Endothelial cell of umbilical vein (primary cell): ENCODE data around the gene CSNK1G1. TPM values are rescaled to one million over a fixed set of nuclear protein-coding genes. Genes with fewer than 3 reads are reported as not detected.

Source experiments
- BruUV-seq: library from RNA; stranded (reverse); fragments of 400-500 nt; replicated peaks from 2 replicates; lab custom pipeline; 2021; lab: Mats Ljungman, UMichigan
- CTCF ChIA-PET: fragments of 300-600, 350-600 bp; sonication (Branson Sonifier 250); formaldehyde crosslinking; loops from one replicate; lab custom pipeline; 2021; ENCODE audit warnings: antibody characterized with exemption, inconsistent platforms; lab: Charles Lee
- POLR2A ChIA-PET: fragments of 300-600, 350-600 bp; sonication (Branson Sonifier 250); formaldehyde crosslinking; loops from one replicate; lab custom pipeline; 2021; ENCODE audit warnings: antibody characterized with exemption, inconsistent platforms; lab: Charles Lee
- DNase-seq: peaks from one replicate; pipeline ENCODE4 v3.0.0-alpha.2; 2011; ENCODE audit warnings: low read depth, low spot score
- FAIRE-seq: peaks from 2 replicates; lab custom pipeline; 2011; peaks lifted over from hg19 to GRCh38; lab: Jason Lieb, UNC
- H2AFZ ChIP-seq: 2 replicates; pipeline ENCODE4 v1.6.0; 2012; ENCODE audit warnings: low read depth, low read length, control low read depth, inconsistent platforms
- H3K27ac ChIP-seq: 2 replicates; pipeline ENCODE4 v1.5.1; 2011; ENCODE audit warnings: low read depth, mild to moderate bottlenecking, control low read depth, low read length, moderate library complexity; ENCODE audit not compliant: insufficient read depth
- H3K27me3 ChIP-seq, 2 experiments: 2 replicates each; pipeline versions ENCODE4 v1.6.0 to v1.6.1; 2011; ENCODE audit warnings: low read length in 2 of 2, mixed read lengths in 1 of 2; ENCODE audit not compliant: control insufficient read depth in 2 of 2, insufficient read depth in 2 of 2
- H3K36me3 ChIP-seq, 2 experiments: 2 replicates in 1 of 2; 3 replicates in 1 of 2; pipeline ENCODE4 v1.5.1; 2011; ENCODE audit warnings: low read length in 2 of 2, mild to moderate bottlenecking in 1 of 2, moderate library complexity in 1 of 2; ENCODE audit not compliant: control insufficient read depth in 2 of 2, insufficient read depth in 2 of 2; ENCODE audit errors: extremely low read depth in 1 of 2
- H3K4me1 ChIP-seq: 3 replicates; pipeline ENCODE4 v1.5.1; 2011; ENCODE audit warnings: mild to moderate bottlenecking, low read length; ENCODE audit not compliant: control insufficient read depth, insufficient read depth; ENCODE audit errors: extremely low read depth
- H3K4me2 ChIP-seq: 2 replicates; pipeline ENCODE4 v1.6.1; 2011; ENCODE audit warnings: low read length, control low read depth, mixed read lengths; ENCODE audit not compliant: insufficient read depth
- H3K4me3 ChIP-seq, 3 experiments: fragments of 200-600 bp in 1 of 3; sonication (generic), shearing (Covaris generic) in 1 of 3; replicated peaks in 1 of 3; 2 replicates each; pipeline ENCODE4 v1.5.1; 2011 to 2016; ENCODE audit warnings: control low read depth in 3 of 3, low read length in 3 of 3, mild to moderate bottlenecking in 2 of 3, inconsistent platforms in 1 of 3, low read depth in 1 of 3, moderate library complexity in 1 of 3; ENCODE audit not compliant: insufficient read depth in 1 of 3
- H3K79me2 ChIP-seq: 2 replicates; pipeline ENCODE4 v1.6.0; 2012; ENCODE audit warnings: low read length, inconsistent platforms; ENCODE audit not compliant: control insufficient read depth, insufficient read depth
- H3K9ac ChIP-seq: replicated peaks from 2 replicates; pipeline ENCODE3; 2011; ENCODE audit warnings: low read length, control low read depth; ENCODE audit not compliant: insufficient read depth; ENCODE audit errors: extremely low read depth
- H3K9me1 ChIP-seq: replicated peaks from 3 replicates; pipeline ENCODE4 v1.6.0; 2011; ENCODE audit warnings: mild to moderate bottlenecking, low read length; ENCODE audit not compliant: control insufficient read depth, insufficient read depth; ENCODE audit errors: extremely low read depth
- H3K9me3 ChIP-seq: replicated peaks from 2 replicates; pipeline ENCODE4 v1.5.1; 2012; ENCODE audit warnings: low read length, inconsistent platforms; ENCODE audit not compliant: control insufficient read depth, insufficient read depth
- H4K20me1 ChIP-seq: replicated peaks from 2 replicates; pipeline ENCODE3; 2011; ENCODE audit warnings: mild to moderate bottlenecking, low read length; ENCODE audit not compliant: control insufficient read depth, insufficient read depth; ENCODE audit errors: extremely low read depth
- EZH2 ChIP-seq: IDR thresholded peaks from 2 replicates; pipeline ENCODE4 v1.6.1; 2012; ENCODE audit warnings: borderline replicate concordance, low read depth, mild to moderate bottlenecking, moderate library complexity, low read length, inconsistent platforms; ENCODE audit not compliant: severe bottlenecking
- FOS ChIP-seq: IDR thresholded peaks from 2 replicates; pipeline ENCODE4 v1.6.1; 2011; ENCODE audit warnings: mild to moderate bottlenecking, low read length, moderate library complexity, borderline replicate concordance; ENCODE audit not compliant: insufficient read depth
- GATA2 ChIP-seq: IDR thresholded peaks from 2 replicates; pipeline ENCODE4 v1.7.0; 2011; ENCODE audit warnings: low read depth, mild to moderate bottlenecking, moderate library complexity, mixed read lengths, low read length; ENCODE audit not compliant: insufficient read length, insufficient read depth
- JUN ChIP-seq: IDR thresholded peaks from 2 replicates; pipeline ENCODE4 v1.6.1; 2011; ENCODE audit warnings: borderline replicate concordance, low read depth; ENCODE audit not compliant: insufficient read length, insufficient read depth
- MYC ChIP-seq: IDR thresholded peaks from one replicate; pipeline ENCODE4 v1.6.1; 2011; ENCODE audit warnings: mild to moderate bottlenecking, low read depth, low read length
- POLR2A ChIP-seq: IDR thresholded peaks from 2 replicates; pipeline ENCODE4 v1.6.1; 2012; ENCODE audit warnings: low read depth, mild to moderate bottlenecking, control low read depth, low read length
- POLR2AphosphoS5 ChIP-seq: IDR thresholded peaks from 2 replicates; pipeline ENCODE4 v1.6.1; 2012; ENCODE audit warnings: low read depth, mild to moderate bottlenecking, control low read depth, low read length, moderate library complexity; ENCODE audit not compliant: insufficient read depth
- dilution Hi-C: fragments of 300-500 bp; cut with MboI; formaldehyde crosslinking; loops from one replicate; pipeline ENCODE4 v1.15.0; 2019; ENCODE audit warnings: low sequenced_read_pairs; ENCODE audit not compliant: extremely low pct_ligation_motif_present
- intact Hi-C: fragments of 100-400 bp; cut with micrococcal nuclease; formaldehyde crosslinking; loops from one replicate; pipeline ENCODE4 v1.10.0; 2022
- polyA plus RNA-seq, 4 experiments: library from polyadenylated mRNA; depleted of rRNA in 3 of 4; stranded (reverse) in 3 of 4; unstranded in 1 of 4; fragments of >200 nt; gene quantifications; 2 replicates each; pipeline versions ENCODE4 v1.2.1 to v1.2.3, GENCODE V29; 2011 to 2012; ENCODE audit warnings: missing spikeins in 1 of 4
- total RNA-seq: library from RNA; stranded (reverse); gene quantifications from 2 replicates; pipeline ENCODE4 v1.2.3, GENCODE V29; 2021
- TF ChIP-seq, protein P1 (sequence below): IDR thresholded peaks from 2 replicates; pipeline ENCODE4 v1.6.1; 2011; ENCODE audit not compliant: insufficient read depth, insufficient read length
- TF ChIP-seq, protein P2 (sequence below), 2 donors: IDR thresholded peaks; 1 replicate in 1 of 2; 2 replicates in 1 of 2; pipeline ENCODE4 v1.5.1; 2011; ENCODE audit warnings: low read length in 2 of 2, mild to moderate bottlenecking in 2 of 2, moderate library complexity in 2 of 2, control low read depth in 1 of 2, inconsistent platforms in 1 of 2, low read depth in 1 of 2; ENCODE audit not compliant: insufficient read depth in 1 of 2; ENCODE audit errors: extremely low read depth in 1 of 2

The CSNK1G1 gene
- total and polyA plus RNA-seq, 2 donors (not counting 3 experiments of a cell fraction or from before 2014, with no cell fraction given): 9.0 to 31.7 TPM

GRCh38 chr15:64356710-64357040 is 702 bp upstream of the CSNK1G1 start:
- ChIA-PET CTCF (interaction anchor here (1.0 to 1.8 kb wide), 10 partner anchors 12 to 193 kb away, joined by 3 to 44 read pairs (median 5); partner anchors contain the start of gene PPIB), POLR2A (interaction anchor here (0.6 kb wide), 1 partner anchor 162 kb away, joined by 3 read pairs; no protein-coding TSS in a partner anchor)
- Histone ChIP-seq H2AFZ (peak overlapping the region; percentile 95), H3K9me3 (no peaks in the 10 kb centered on the region), H3K4me3 (peak overlapping the region in 2 of 3 experiments; percentile 89 to 94), H3K4me2 (peak overlapping the region; percentile 64), H3K4me1 (peaks cover 16% of the 10 kb centered on the region), H3K36me3 (no peaks in the 10 kb centered on the region), H3K79me2 (peaks cover 27% of the 10 kb centered on the region), H4K20me1 (no peaks in the 10 kb centered on the region), H3K9me1 (no peaks in the 10 kb centered on the region), H3K9ac (peak overlapping the region; percentile 44), H3K27me3 (no peaks in the 10 kb centered on the region), H3K27ac (peak overlapping the region; percentile 36)
- TF ChIP-seq GATA2: no peak
- TF ChIP-seq, protein P1, sequence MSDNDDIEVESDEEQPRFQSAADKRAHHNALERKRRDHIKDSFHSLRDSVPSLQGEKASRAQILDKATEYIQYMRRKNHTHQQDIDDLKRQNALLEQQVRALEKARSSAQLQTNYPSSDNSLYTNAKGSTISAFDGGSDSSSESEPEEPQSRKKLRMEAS: no peak
- no peak for TF ChIP-seq POLR2AphosphoS5
- no peak for TF ChIP-seq POLR2A
- TF ChIP-seq EZH2: no peak
- no peak for TF ChIP-seq JUN
- TF ChIP-seq, protein P2, sequence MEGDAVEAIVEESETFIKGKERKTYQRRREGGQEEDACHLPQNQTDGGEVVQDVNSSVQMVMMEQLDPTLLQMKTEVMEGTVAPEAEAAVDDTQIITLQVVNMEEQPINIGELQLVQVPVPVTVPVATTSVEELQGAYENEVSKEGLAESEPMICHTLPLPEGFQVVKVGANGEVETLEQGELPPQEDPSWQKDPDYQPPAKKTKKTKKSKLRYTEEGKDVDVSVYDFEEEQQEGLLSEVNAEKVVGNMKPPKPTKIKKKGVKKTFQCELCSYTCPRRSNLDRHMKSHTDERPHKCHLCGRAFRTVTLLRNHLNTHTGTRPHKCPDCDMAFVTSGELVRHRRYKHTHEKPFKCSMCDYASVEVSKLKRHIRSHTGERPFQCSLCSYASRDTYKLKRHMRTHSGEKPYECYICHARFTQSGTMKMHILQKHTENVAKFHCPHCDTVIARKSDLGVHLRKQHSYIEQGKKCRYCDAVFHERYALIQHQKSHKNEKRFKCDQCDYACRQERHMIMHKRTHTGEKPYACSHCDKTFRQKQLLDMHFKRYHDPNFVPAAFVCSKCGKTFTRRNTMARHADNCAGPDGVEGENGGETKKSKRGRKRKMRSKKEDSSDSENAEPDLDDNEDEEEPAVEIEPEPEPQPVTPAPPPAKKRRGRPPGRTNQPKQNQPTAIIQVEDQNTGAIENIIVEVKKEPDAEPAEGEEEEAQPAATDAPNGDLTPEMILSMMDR (IDR thresholded peaks at IDR 0.05; ENCODE audit: extremely low read depth in 1 of 2, insufficient read depth in 1 of 2, low read depth in 1 of 2, low read length in 2 of 2): no peak
- TF ChIP-seq MYC: no peak
- no peak for TF ChIP-seq FOS
- intact Hi-C loops (loop anchor here (1.0 to 5.0 kb wide), 6 partner anchors 31 to 259 kb away; partner anchors contain the start of genes PPIB, SNX1 and TRIP4), dilution Hi-C loops (no loop called here)
- FAIRE-seq: peak; percentile 69
- BruUV-seq: no TSS peak
- no peak for DNase-seq
